Neural cell (in vitro differentiated cells): ENCODE data around the gene ERCC5. TPM values are rescaled to one million over a fixed set of nuclear protein-coding genes. Genes with fewer than 3 reads are reported as not detected.

ENCODE experiments used
- H2AFZ ChIP-seq: fragments of 200-600, 300-800 bp; sonication (generic), shearing (Covaris generic); 2 replicates; pipeline ENCODE4 v1.6.0; 2014; ENCODE audit warnings: low read depth, mild to moderate bottlenecking, antibody characterized with exemption, low read length, moderate library complexity
- H3F3A ChIP-seq: fragments of 200-600 bp; shearing (Covaris generic); 2 replicates; pipeline ENCODE4 v1.6.1; 2016; ENCODE audit warnings: mild to moderate bottlenecking, moderate library complexity, mixed read lengths, antibody characterized with exemption, low read length; ENCODE audit not compliant: insufficient read depth, poor library complexity, severe bottlenecking
- H3K27ac ChIP-seq: fragments of 200-600, 300-800 bp; sonication (generic), shearing (Covaris generic); 2 replicates; pipeline ENCODE4 v1.5.1; 2014; ENCODE audit warnings: mild to moderate bottlenecking, low read length, moderate library complexity
- H3K27me3 ChIP-seq: fragments of 300-800, 200-600 bp; sonication (generic), shearing (Covaris generic); 2 replicates; pipeline ENCODE4 v1.6.0; 2014; ENCODE audit warnings: mild to moderate bottlenecking, low read depth, low read length, moderate library complexity; ENCODE audit not compliant: insufficient read depth
- H3K36me3 ChIP-seq: fragments of 300-800, 200-600 bp; sonication (generic), shearing (Covaris generic); 2 replicates; pipeline ENCODE4 v1.5.1; 2014; ENCODE audit warnings: mild to moderate bottlenecking, antibody characterized with exemption, low read length, moderate library complexity; ENCODE audit not compliant: insufficient read depth
- H3K4me2 ChIP-seq: fragments of 300-800, 200-600 bp; sonication (generic), shearing (Covaris generic); 2 replicates; pipeline ENCODE4 v1.6.0; 2014; ENCODE audit warnings: mild to moderate bottlenecking, low read length
- H3K4me3 ChIP-seq: fragments of 300-800, 200-600 bp; sonication (generic), shearing (Covaris generic); 2 replicates; pipeline ENCODE4 v1.5.1; 2014; ENCODE audit warnings: mild to moderate bottlenecking, low read length, moderate library complexity
- H3K79me2 ChIP-seq: fragments of 200-600 bp; shearing (Covaris generic); replicated peaks from 2 replicates; pipeline ENCODE4 v1.6.0; 2014; ENCODE audit warnings: mild to moderate bottlenecking, low read length, moderate library complexity; ENCODE audit not compliant: insufficient read depth
- H3K9ac ChIP-seq: fragments of 300-800, 200-600 bp; sonication (generic), shearing (Covaris generic); 2 replicates; pipeline ENCODE4 v1.6.1; 2016; ENCODE audit warnings: mild to moderate bottlenecking, low read length, mixed read lengths
- H3K9me2 ChIP-seq: fragments of 200-600 bp; shearing (Covaris generic); 2 replicates; pipeline ENCODE4 v1.6.1; 2016; ENCODE audit warnings: mild to moderate bottlenecking, low read length, mixed read lengths; ENCODE audit not compliant: insufficient read depth
- H3K9me3 ChIP-seq: fragments of 200-600, 300-800 bp; sonication (generic), shearing (Covaris generic); 2 replicates; pipeline ENCODE4 v1.6.1; 2016; ENCODE audit warnings: mild to moderate bottlenecking, mixed run types, low read length, moderate library complexity, mixed read lengths
- H4K20me1 ChIP-seq: fragments of 200-600 bp; shearing (Covaris generic); 2 replicates; pipeline ENCODE4 v1.6.1; 2016; ENCODE audit warnings: mild to moderate bottlenecking, mixed run types; ENCODE audit not compliant: insufficient read depth
- CTCF ChIP-seq: fragments of 450-650 bp; IDR thresholded peaks from 2 replicates; pipeline ENCODE4 v1.5.1; 2014; ENCODE audit warnings: antibody characterized with exemption, mild to moderate bottlenecking, moderate library complexity; ENCODE audit not compliant: poor library complexity, severe bottlenecking
- EP300 ChIP-seq: fragments of 450-650 bp; conservative IDR thresholded peaks from 2 replicates; pipeline ENCODE4 v1.6.1; 2014; ENCODE audit warnings: antibody characterized with exemption, mild to moderate bottlenecking, moderate library complexity; ENCODE audit not compliant: poor library complexity, severe bottlenecking
- EZH2 ChIP-seq: fragments of 200-600, 300-800 bp; shearing (Covaris generic), sonication (generic); IDR thresholded peaks from 2 replicates; pipeline ENCODE4 v1.6.1; 2014; ENCODE audit warnings: antibody characterized with exemption, low read length, borderline replicate concordance, mild to moderate bottlenecking; ENCODE audit not compliant: insufficient read depth, poor library complexity, severe bottlenecking
- MXI1 ChIP-seq: fragments of 450-650 bp; conservative IDR thresholded peaks from 2 replicates; pipeline ENCODE4 v1.6.1; 2014; ENCODE audit warnings: antibody characterized with exemption, mild to moderate bottlenecking; ENCODE audit not compliant: poor library complexity, severe bottlenecking
- POLR2AphosphoS5 ChIP-seq: IDR thresholded peaks from 2 replicates; pipeline ENCODE4 v1.6.1; 2012
- RAD21 ChIP-seq: fragments of 450-650 bp; conservative IDR thresholded peaks from 2 replicates; pipeline ENCODE4 v1.6.1; 2014; ENCODE audit warnings: antibody characterized with exemption, mild to moderate bottlenecking, moderate library complexity
- REST ChIP-seq: IDR thresholded peaks from 2 replicates; pipeline ENCODE4 v1.6.1; 2012; ENCODE audit warnings: borderline replicate concordance
- SMC3 ChIP-seq: fragments of 450-650 bp; conservative IDR thresholded peaks from 2 replicates; pipeline ENCODE4 v1.6.1; 2014; ENCODE audit warnings: antibody characterized with exemption, mild to moderate bottlenecking, moderate library complexity; ENCODE audit not compliant: poor library complexity
- TAF1 ChIP-seq: IDR thresholded peaks from 2 replicates; pipeline ENCODE4 v1.6.1; 2012; ENCODE audit warnings: low read depth
- polyA plus RNA-seq: library from polyadenylated mRNA; depleted of rRNA; stranded (reverse); fragments of >200 nt; gene quantifications from 2 replicates; pipeline ENCODE4 v1.2.3, GENCODE V29; 2014

The ERCC5 gene
- polyA plus RNA-seq, 1 donor from 2014 or later = 67.5 TPM

- no peak overlapping the region for H2AFZ ChIP-seq
- H3K27me3 ChIP-seq = no peaks in the 10 kb centered on the region
- H3K27ac ChIP-seq = no peak overlapping the region
- no peaks in the 10 kb centered on the region for H4K20me1 ChIP-seq
- H3K36me3 ChIP-seq = no peaks in the 10 kb centered on the region
- no peaks in the 10 kb centered on the region for H3K79me2 ChIP-seq
- H3K9ac ChIP-seq = no peak overlapping the region
- H3K4me3 ChIP-seq = no peak overlapping the region
- no peaks in the 10 kb centered on the region for H3K9me3 ChIP-seq
- TF ChIP-seq CTCF (no peak), RAD21 (no peak), TAF1 (no peak), REST (no peak), MXI1 (no peak)
- no peak overlapping the region for H3K4me2 ChIP-seq
- H3K9me2 ChIP-seq = no peaks in the 10 kb centered on the region
- H3F3A ChIP-seq = no peaks in the 10 kb centered on the region
Measured at GRCh38 chr13:102901056-102901455, 55.2 kb downstream of the ERCC5 start.

GRCh38 chr13:102901615-102902305 is 55.9 kb downstream of the ERCC5 start:
- Histone ChIP-seq H3K9me2 (no peaks in the 10 kb centered on the region), H4K20me1 (no peaks in the 10 kb centered on the region), H3K36me3 (no peaks in the 10 kb centered on the region), H2AFZ (no peak overlapping the region), H3K9me3 (no peaks in the 10 kb centered on the region), H3K27ac (no peak overlapping the region), H3K4me3 (no peak overlapping the region), H3K4me2 (no peak overlapping the region), H3K79me2 (no peaks in the 10 kb centered on the region), H3K9ac (no peak overlapping the region), H3K27me3 (no peaks in the 10 kb centered on the region), H3F3A (no peaks in the 10 kb centered on the region)
- TF ChIP-seq RAD21 (no peak), EZH2 (no peak), REST (no peak), MXI1 (no peak), CTCF (no peak), TAF1 (no peak), SMC3 (no peak), EP300 (no peak), POLR2AphosphoS5 (no peak)
